Kidney (tissue), 14 donors: ENCODE data around the gene NPB. TPM values are rescaled to one million over a fixed set of nuclear protein-coding genes. Genes with fewer than 3 reads are reported as not detected.

ENCODE experiments used
- DNase-seq, 5 donors: peaks; one replicate each; pipeline ENCODE4 v3.0.0-alpha.2; 2013 to 2020
- FAIRE-seq: peaks from 2 replicates; lab custom pipeline; 2012; peaks lifted over from hg19 to GRCh38; lab: Jason Lieb, UNC
- H3K27ac ChIP-seq, 2 donors: one replicate each; pipeline ENCODE4 v1.7.0; 2013; ENCODE audit warnings: low read depth in 2 of 2, low read length in 2 of 2, inconsistent platforms in 1 of 2
- H3K27me3 ChIP-seq: one replicate; pipeline ENCODE4 v1.7.1; 2013; ENCODE audit warnings: low read length, inconsistent platforms; ENCODE audit not compliant: control insufficient read depth, insufficient read depth
- H3K36me3 ChIP-seq, 3 donors: one replicate each; pipeline versions ENCODE4 v1.7.0 to v1.7.1; 2013; ENCODE audit warnings: low read length in 3 of 3, control low read depth in 1 of 3, inconsistent platforms in 1 of 3; ENCODE audit not compliant: insufficient read depth in 3 of 3, control insufficient read depth in 2 of 3
- H3K4me1 ChIP-seq, 3 donors: one replicate each; pipeline versions ENCODE4 v1.7.0 to v1.7.1; 2013; ENCODE audit warnings: low read length in 3 of 3, inconsistent platforms in 1 of 3, low read depth in 1 of 3; ENCODE audit not compliant: control insufficient read depth in 2 of 3, insufficient read depth in 2 of 3
- H3K4me3 ChIP-seq, 3 donors: one replicate each; pipeline versions ENCODE4 v1.7.0 to v1.8.1; 2013; ENCODE audit warnings: low read length in 3 of 3, control low read depth in 1 of 3, inconsistent platforms in 1 of 3
- H3K9ac ChIP-seq, 3 donors: one replicate each; pipeline versions ENCODE4 v1.7.0 to v1.7.1; 2013; ENCODE audit warnings: low read length in 3 of 3, control low read depth in 1 of 3, inconsistent platforms in 1 of 3
- H3K9me3 ChIP-seq, 3 donors: one replicate each; pipeline versions ENCODE4 v1.7.0 to v1.7.1; 2013; ENCODE audit warnings: low read length in 3 of 3, control low read depth in 1 of 3, inconsistent platforms in 1 of 3; ENCODE audit not compliant: control insufficient read depth in 2 of 3, insufficient read depth in 1 of 3
- intact Hi-C: fragments of 100-400 bp; cut with DNase I; formaldehyde crosslinking; loops from one replicate; pipeline ENCODE4 v1.11.1; 2022
- polyA plus RNA-seq: library from polyadenylated mRNA; stranded (reverse); fragments of 350-450 nt; fragmentation: Illumina TruSeq; extraction: RNeasy Lipid Tissue Mini Kit (QIAGEN cat#74804); gene quantifications from one replicate; pipeline ENCODE4 v1.2.3, GENCODE V29; 2014; ENCODE audit warnings: low read depth, low replicate concordance; ENCODE audit not compliant: insufficient read depth
- total RNA-seq: library from RNA; stranded (reverse); fragmentation: NEBNext Ultra II Directional; extraction: Animal tissue kit (Norgen Biotek cat#: 25700); gene quantifications from one replicate; pipeline ENCODE4 v1.2.1, GENCODE V29; 2021
- TF ChIP-seq, protein P1 (sequence below): IDR thresholded peaks from 3 replicates; pipeline ENCODE4 v1.5.1; 2012; ENCODE audit warnings: mild to moderate bottlenecking, moderate library complexity, borderline replicate concordance; ENCODE audit not compliant: insufficient read depth; ENCODE audit errors: extremely low read depth
- donor health status: control.
- donor health status: control.
- donor health status: control.
- donor health status: control.
- donor health status: control.
- donor health status: DM: yes; HTN: yes; CAD: no.
- donor health status: Normal renal cell carcinoma (clear cell type).

NPB gene
- total and polyA plus RNA-seq, 2 donors from 2014 or later, result 0.66 to 1.4 TPM

DNA sequence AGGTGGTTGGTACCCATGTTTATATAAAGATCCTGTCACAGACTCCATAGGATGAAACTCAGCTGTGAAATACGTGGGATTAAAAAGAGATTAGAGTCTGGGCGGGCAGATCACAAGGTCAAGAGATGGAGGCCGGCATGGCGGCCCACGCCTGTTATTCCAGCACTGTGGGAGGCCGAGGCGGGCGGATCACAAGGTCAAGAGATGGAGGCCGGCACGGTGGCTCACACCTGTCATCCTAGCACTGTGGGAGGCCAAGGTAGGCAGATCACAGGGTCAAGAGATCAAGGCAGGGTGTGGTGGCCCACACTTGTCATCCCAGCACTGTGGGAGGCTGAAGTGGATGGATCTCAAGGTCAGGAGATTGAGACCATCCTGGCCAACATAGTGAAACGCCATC, 6.6 kb upstream of the NPB start:
- Histone ChIP-seq H3K27me3 (no peaks in the 10 kb centered on the region), H3K36me3 (peaks cover 3 to 28% (median 3%) of the 10 kb centered on the region in 3 donors), H3K9me3 (no peaks in the 10 kb centered on the region), H3K4me3 (no peak overlapping the region), H3K9ac (no peak overlapping the region), H3K4me1 (peaks cover 0 to 3% (median 1%) of the 10 kb centered on the region in 3 donors), H3K27ac (no peak overlapping the region)
- TF ChIP-seq, protein P1, sequence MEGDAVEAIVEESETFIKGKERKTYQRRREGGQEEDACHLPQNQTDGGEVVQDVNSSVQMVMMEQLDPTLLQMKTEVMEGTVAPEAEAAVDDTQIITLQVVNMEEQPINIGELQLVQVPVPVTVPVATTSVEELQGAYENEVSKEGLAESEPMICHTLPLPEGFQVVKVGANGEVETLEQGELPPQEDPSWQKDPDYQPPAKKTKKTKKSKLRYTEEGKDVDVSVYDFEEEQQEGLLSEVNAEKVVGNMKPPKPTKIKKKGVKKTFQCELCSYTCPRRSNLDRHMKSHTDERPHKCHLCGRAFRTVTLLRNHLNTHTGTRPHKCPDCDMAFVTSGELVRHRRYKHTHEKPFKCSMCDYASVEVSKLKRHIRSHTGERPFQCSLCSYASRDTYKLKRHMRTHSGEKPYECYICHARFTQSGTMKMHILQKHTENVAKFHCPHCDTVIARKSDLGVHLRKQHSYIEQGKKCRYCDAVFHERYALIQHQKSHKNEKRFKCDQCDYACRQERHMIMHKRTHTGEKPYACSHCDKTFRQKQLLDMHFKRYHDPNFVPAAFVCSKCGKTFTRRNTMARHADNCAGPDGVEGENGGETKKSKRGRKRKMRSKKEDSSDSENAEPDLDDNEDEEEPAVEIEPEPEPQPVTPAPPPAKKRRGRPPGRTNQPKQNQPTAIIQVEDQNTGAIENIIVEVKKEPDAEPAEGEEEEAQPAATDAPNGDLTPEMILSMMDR, result no peak
- no peak for FAIRE-seq
- intact Hi-C loops, result no loop called here
- no peak for DNase-seq

DNA sequence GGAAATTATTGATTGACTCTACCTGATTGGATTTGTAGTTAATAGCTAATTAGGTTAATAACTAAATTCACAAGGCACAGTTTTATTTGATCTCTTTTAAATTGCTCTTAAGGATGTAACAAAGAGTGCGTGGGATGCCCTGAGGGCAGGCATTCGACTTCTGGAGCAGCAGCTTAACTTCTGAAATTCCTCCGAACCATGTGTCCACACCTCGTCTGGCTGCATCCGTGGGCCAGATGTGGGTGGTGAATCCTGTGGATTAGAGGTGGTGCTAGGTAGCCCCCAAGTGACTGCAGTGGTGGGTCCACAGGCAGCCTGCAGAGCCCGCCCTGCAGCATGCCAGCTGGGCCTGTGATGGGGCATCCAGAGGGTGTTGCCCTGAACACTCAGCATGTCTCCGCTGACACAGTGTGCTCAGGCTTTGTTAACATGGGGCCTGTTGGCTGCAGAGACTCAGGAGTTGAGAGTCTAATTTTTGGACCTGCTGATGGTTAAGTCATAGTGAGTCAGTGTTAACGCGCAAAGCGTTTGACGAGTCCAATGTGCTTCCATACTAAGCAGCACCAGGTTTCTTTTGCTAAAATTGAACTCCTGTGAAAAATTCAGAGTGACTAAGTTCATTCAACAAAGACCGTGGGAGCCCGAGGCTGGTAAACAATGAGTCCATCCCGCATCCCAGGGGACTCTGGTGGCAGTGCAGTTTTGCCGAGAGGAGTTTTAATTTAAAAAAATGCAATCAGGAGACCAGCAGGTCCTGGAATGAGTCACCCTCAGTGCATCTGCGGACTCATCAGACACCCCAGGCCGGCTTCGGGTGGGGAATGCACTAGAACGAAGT, 3.8 kb upstream of the NPB start:
- H3K27me3 ChIP-seq, result no peaks in the 10 kb centered on the region
- DNase-seq (no peak), FAIRE-seq (no peak)
- H3K9me3 ChIP-seq, result no peaks in the 10 kb centered on the region
- no peak overlapping the region for H3K27ac ChIP-seq
- peaks cover 0 to 3% (median 0%) of the 10 kb centered on the region in 3 donors for H3K4me1 ChIP-seq
- intact Hi-C loops, result no loop called here
- peaks cover 3 to 29% (median 3%) of the 10 kb centered on the region in 3 donors for H3K36me3 ChIP-seq
- no peak overlapping the region for H3K4me3 ChIP-seq
- TF ChIP-seq, protein P1, result no peak
- no peak overlapping the region for H3K9ac ChIP-seq

DNA sequence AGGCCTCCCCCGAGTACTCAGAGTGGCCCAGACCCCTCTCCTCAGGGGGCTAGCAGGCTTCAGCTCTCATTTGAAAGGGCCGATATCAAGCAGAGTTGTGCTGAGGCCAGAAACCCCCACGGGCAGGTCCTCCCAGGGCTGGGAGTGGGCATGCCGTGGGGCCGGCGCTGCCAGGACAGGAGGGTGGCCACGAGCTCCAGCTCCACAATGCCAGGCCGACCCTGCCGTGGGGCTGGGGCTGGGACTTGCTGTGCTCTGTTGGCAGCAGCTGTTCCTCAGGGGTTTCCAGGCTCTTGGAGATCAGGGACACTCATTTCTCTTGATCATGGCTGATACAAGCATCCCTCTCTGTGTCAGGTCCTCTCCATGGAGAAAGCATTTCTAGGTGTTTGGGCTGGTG, 3.2 kb upstream of the NPB start:
- Histone ChIP-seq H3K9me3 (no peaks in the 10 kb centered on the region), H3K27me3 (no peaks in the 10 kb centered on the region), H3K9ac (no peak overlapping the region), H3K27ac (no peak overlapping the region), H3K4me1 (peaks cover 0 to 3% (median 0%) of the 10 kb centered on the region in 3 donors), H3K36me3 (peaks cover 3 to 29% (median 3%) of the 10 kb centered on the region in 3 donors), H3K4me3 (no peak overlapping the region)
- intact Hi-C loops, result no loop called here
- DNase-seq (no peak), FAIRE-seq (no peak)
- TF ChIP-seq, protein P1, result no peak
